Right lobe of liver (tissue), 4 donors: ENCODE data around the gene PBXIP1.

Source experiments
- POLR2A ChIP-seq: fragments of 450-650 bp; IDR thresholded peaks from one replicate; pipeline ENCODE4 v1.6.1; 2017; ENCODE audit warnings: antibody characterized with exemption, mild to moderate bottlenecking
- TF ChIP-seq, protein P1 (sequence below), 4 donors: fragments of 200-600 bp in 3 of 4; fragments of 450-650 bp in 1 of 4; IDR thresholded peaks; one replicate each; pipeline versions ENCODE4 v1.5.1 to v1.8.0; 2016 to 2022; ENCODE audit warnings: antibody characterized with exemption in 4 of 4, mild to moderate bottlenecking in 2 of 4
- donor health status: DM: no; HTN: no; CAD: no.
- donor health status: DM: no; HTN: no; CAD: no.
- donor health status: DM: no; HTN: yes; CAD: no.

DNA sequence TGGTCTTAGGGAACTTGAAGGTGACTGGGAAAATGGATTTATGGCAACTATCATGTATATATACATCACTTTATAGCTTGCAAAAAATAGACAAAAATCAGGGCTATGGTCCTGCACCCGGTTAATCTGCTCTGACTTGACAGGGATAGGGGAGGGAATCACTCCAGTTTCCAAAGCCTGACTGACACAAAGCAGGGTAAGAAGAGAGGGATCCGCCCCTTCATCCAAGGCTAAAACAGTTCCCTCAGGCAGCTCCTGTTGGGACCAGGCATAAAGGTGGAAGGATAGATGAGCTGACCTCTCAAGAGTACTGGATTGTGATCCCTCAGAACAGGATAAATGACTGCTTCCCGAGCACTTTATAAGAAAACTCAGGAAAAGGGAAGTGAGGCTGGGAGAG, 1.4 kb downstream of the PBXIP1 start:
- TF ChIP-seq, protein P1, sequence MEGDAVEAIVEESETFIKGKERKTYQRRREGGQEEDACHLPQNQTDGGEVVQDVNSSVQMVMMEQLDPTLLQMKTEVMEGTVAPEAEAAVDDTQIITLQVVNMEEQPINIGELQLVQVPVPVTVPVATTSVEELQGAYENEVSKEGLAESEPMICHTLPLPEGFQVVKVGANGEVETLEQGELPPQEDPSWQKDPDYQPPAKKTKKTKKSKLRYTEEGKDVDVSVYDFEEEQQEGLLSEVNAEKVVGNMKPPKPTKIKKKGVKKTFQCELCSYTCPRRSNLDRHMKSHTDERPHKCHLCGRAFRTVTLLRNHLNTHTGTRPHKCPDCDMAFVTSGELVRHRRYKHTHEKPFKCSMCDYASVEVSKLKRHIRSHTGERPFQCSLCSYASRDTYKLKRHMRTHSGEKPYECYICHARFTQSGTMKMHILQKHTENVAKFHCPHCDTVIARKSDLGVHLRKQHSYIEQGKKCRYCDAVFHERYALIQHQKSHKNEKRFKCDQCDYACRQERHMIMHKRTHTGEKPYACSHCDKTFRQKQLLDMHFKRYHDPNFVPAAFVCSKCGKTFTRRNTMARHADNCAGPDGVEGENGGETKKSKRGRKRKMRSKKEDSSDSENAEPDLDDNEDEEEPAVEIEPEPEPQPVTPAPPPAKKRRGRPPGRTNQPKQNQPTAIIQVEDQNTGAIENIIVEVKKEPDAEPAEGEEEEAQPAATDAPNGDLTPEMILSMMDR (IDR thresholded peaks at IDR 0.05), result no peak
- no peak for TF ChIP-seq POLR2A
